ENCODE data around the gene SPATA31C2. TPM values are rescaled to one million over a fixed set of nuclear protein-coding genes. Genes with fewer than 3 reads are reported as not detected.

SPATA31C2 gene
- total and polyA plus RNA-seq, 10 of the 15 experiments (the other 5 are each of a cell fraction or from before 2014, with no cell fraction given): not detected

DNA sequence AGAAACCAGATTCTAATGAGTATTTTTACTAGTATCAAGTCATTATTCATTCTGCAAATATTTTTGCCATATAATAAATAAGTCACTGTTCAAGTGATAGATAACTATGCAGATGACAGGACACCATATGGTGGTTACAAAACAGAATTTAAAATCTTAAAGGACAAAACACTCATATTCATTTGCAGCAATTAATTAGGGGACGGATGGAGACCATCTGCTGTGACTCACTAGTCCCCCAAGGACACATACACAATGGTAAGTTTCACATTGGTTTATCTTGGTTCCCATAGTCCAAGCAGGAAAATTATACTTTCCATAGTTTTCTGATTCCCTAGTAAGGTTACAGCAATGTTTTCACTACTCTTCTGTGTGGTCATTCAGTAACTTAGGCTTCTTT is 28.4 kb upstream of the SPATA31C2 start:
- Histone ChIP-seq H2AFZ (ENCODE audit: control insufficient read depth, low read depth, low read length) (no peak overlapping the region), H3K4me1 (ENCODE audit: control insufficient read depth, insufficient read depth, low read length) (no peaks in the 10 kb centered on the region), H4K20me1 (ENCODE audit: control insufficient read depth, insufficient read depth) (no peaks in the 10 kb centered on the region), H3K27me3 (replicated peaks in 1 of 2; ENCODE audit: control insufficient read depth in 2 of 2, insufficient read depth in 2 of 2, low read length in 1 of 2) (no peaks in the 10 kb centered on the region), H3K27ac (ENCODE audit: control insufficient read depth, insufficient read depth) (no peak overlapping the region), H3K79me2 (ENCODE audit: control insufficient read depth, insufficient read depth, low read length) (no peaks in the 10 kb centered on the region), H3K4me2 (ENCODE audit: control insufficient read depth, insufficient read depth) (no peak overlapping the region), H3K9me3 (replicated peaks; ENCODE audit: control insufficient read depth, insufficient read depth, low read length) (no peaks in the 10 kb centered on the region), H3K9ac (ENCODE audit: control insufficient read depth, insufficient read depth, low read length) (no peak overlapping the region), H3K4me3 (no peak overlapping the region), H3K36me3 (ENCODE audit: control insufficient read depth in 2 of 2, insufficient read depth in 2 of 2, low read length in 1 of 2) (no peaks in the 10 kb centered on the region)
- ATAC-seq: no peak
- TF ChIP-seq RAD51 (IDR thresholded peaks at IDR 0.05): no peak
- TF ChIP-seq, protein P1, sequence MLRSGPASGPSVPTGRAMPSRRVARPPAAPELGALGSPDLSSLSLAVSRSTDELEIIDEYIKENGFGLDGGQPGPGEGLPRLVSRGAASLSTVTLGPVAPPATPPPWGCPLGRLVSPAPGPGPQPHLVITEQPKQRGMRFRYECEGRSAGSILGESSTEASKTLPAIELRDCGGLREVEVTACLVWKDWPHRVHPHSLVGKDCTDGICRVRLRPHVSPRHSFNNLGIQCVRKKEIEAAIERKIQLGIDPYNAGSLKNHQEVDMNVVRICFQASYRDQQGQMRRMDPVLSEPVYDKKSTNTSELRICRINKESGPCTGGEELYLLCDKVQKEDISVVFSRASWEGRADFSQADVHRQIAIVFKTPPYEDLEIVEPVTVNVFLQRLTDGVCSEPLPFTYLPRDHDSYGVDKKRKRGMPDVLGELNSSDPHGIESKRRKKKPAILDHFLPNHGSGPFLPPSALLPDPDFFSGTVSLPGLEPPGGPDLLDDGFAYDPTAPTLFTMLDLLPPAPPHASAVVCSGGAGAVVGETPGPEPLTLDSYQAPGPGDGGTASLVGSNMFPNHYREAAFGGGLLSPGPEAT (IDR thresholded peaks at IDR 0.05; ENCODE audit: low read depth): no peak
- TF ChIP-seq NFYB (IDR thresholded peaks at IDR 0.05; ENCODE audit: insufficient read depth, low read depth, low read length): no peak
- TF ChIP-seq SRF (IDR thresholded peaks at IDR 0.05; ENCODE audit: low read depth in 2 of 2, low read length in 2 of 2): no peak
- TF ChIP-seq RAD21 (IDR thresholded peaks at IDR 0.05; ENCODE audit: insufficient read depth, low read depth, low read length): no peak
- no peak for TF ChIP-seq ATF7 (IDR thresholded peaks at IDR 0.05; ENCODE audit: low read depth)
- TF ChIP-seq MEF2A (IDR thresholded peaks at IDR 0.05; ENCODE audit: insufficient read depth, low read depth, low read length): no peak
- TF ChIP-seq KAT2A (conservative IDR thresholded peaks at IDR 0.05; ENCODE audit: control insufficient read depth, low read depth, low read length): no peak
- TF ChIP-seq, protein P2, sequence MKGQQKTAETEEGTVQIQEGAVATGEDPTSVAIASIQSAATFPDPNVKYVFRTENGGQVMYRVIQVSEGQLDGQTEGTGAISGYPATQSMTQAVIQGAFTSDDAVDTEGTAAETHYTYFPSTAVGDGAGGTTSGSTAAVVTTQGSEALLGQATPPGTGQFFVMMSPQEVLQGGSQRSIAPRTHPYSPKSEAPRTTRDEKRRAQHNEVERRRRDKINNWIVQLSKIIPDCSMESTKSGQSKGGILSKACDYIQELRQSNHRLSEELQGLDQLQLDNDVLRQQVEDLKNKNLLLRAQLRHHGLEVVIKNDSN (IDR thresholded peaks at IDR 0.05; ENCODE audit: borderline replicate concordance, extremely low read length, insufficient read depth, low read depth, low read length): no peak
- TF ChIP-seq, protein P3, sequence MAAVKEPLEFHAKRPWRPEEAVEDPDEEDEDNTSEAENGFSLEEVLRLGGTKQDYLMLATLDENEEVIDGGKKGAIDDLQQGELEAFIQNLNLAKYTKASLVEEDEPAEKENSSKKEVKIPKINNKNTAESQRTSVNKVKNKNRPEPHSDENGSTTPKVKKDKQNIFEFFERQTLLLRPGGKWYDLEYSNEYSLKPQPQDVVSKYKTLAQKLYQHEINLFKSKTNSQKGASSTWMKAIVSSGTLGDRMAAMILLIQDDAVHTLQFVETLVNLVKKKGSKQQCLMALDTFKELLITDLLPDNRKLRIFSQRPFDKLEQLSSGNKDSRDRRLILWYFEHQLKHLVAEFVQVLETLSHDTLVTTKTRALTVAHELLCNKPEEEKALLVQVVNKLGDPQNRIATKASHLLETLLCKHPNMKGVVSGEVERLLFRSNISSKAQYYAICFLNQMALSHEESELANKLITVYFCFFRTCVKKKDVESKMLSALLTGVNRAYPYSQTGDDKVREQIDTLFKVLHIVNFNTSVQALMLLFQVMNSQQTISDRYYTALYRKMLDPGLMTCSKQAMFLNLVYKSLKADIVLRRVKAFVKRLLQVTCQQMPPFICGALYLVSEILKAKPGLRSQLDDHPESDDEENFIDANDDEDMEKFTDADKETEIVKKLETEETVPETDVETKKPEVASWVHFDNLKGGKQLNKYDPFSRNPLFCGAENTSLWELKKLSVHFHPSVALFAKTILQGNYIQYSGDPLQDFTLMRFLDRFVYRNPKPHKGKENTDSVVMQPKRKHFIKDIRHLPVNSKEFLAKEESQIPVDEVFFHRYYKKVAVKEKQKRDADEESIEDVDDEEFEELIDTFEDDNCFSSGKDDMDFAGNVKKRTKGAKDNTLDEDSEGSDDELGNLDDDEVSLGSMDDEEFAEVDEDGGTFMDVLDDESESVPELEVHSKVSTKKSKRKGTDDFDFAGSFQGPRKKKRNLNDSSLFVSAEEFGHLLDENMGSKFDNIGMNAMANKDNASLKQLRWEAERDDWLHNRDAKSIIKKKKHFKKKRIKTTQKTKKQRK (IDR thresholded peaks at IDR 0.05; ENCODE audit: low read depth, low read length): no peak
- TF ChIP-seq SMAD5 (IDR thresholded peaks at IDR 0.05; ENCODE audit: low read depth): no peak
- TF ChIP-seq NFIC (IDR thresholded peaks at IDR 0.05; ENCODE audit: low read depth, low read length): no peak
- no TSS peak for BruUV-seq (replicated peaks)
- RAD21 ChIA-PET (ENCODE audit: unreplicated experiment): no interaction called here
- CTCF ChIA-PET: no interaction called here
- WGBS (ENCODE audit: insufficient coverage, insufficient replicate concordance, low lambda C conversion rate, missing lambda C conversion rate): 89% methylated on average over 1 of the region's 1 CpG
- in situ Hi-C loops (cut with MboI) (no loop called here), intact Hi-C loops (cut with micrococcal nuclease; ENCODE audit: unreplicated experiment) (no loop called here)
- no peak for FAIRE-seq
- SMC1A ChIA-PET (ENCODE audit: uncharacterized antibody, unreplicated experiment): no interaction called here
- DNase-seq (ENCODE audit: low read depth, low spot score): no peak
- POLR2A ChIA-PET: no interaction called here

All from GM12878 (cell line).